Tibial artery (tissue), 4 donors: ENCODE data around the gene TGFBR3.

Experiments used
- DNase-seq, 2 donors: peaks; one replicate each; pipeline ENCODE4 v3.0.0-alpha.2; 2019
- H3K27ac ChIP-seq, 2 donors: fragments of 200-600 bp; sonication (generic) in 1 of 2; 1 replicate in 1 of 2; 2 replicates in 1 of 2; pipeline ENCODE4 v1.5.1; 2018 to 2019; ENCODE audit warnings: mild to moderate bottlenecking in 1 of 2
- H3K27me3 ChIP-seq, 2 donors: fragments of 200-600 bp; sonication (generic) in 1 of 2; one replicate each; pipeline versions ENCODE4 v1.5.1 to v1.6.0; 2016 to 2019
- H3K36me3 ChIP-seq, 3 donors: fragments of 200-600 bp; sonication (generic) in 2 of 3; one replicate each; pipeline ENCODE4 v1.5.1; 2016 to 2019; ENCODE audit warnings: mild to moderate bottlenecking in 2 of 3
- H3K4me1 ChIP-seq, 4 donors: fragments of 200-600 bp; sonication (generic) in 2 of 4; 1 replicate in 3 of 4; 2 replicates in 1 of 4; pipeline ENCODE4 v1.5.1; 2016 to 2019
- H3K4me3 ChIP-seq, 2 donors: fragments of 200-600 bp; sonication (generic) in 1 of 2; 1 replicate in 1 of 2; 2 replicates in 1 of 2; pipeline ENCODE4 v1.5.1; 2018 to 2019; ENCODE audit warnings: mild to moderate bottlenecking in 2 of 2
- H3K9me3 ChIP-seq, 3 donors: fragments of 200-600 bp; sonication (generic) in 1 of 3; one replicate each; pipeline ENCODE4 v1.5.1; 2016 to 2019
- CTCF ChIP-seq, 2 experiments: fragments of 200-600 bp in 1 of 2; fragments of 450-650 bp in 1 of 2; IDR thresholded peaks; one replicate each; pipeline ENCODE4 v1.5.1; 2017 to 2019; ENCODE audit warnings: antibody characterized with exemption in 2 of 2, mild to moderate bottlenecking in 1 of 2, moderate library complexity in 1 of 2
- intact Hi-C: fragments of 100-400 bp; cut with DNase I; formaldehyde crosslinking; loops from one replicate; pipeline ENCODE4 v1.15.0; 2023; ENCODE audit warnings: low total_unique reads

The TGFBR3 gene

GRCh38 chr1:91684481-91685196 is 201.3 kb downstream of the TGFBR3 start:
- Histone ChIP-seq H3K27me3 (no peaks in the 10 kb centered on the region), H3K4me1 (peaks cover 0 to 13% (median 3%) of the 10 kb centered on the region in 4 donors), H3K27ac (no peak overlapping the region), H3K36me3 (peaks cover 8 to 14% (median 11%) of the 10 kb centered on the region in 3 donors), H3K4me3 (no peak overlapping the region), H3K9me3 (no peaks in the 10 kb centered on the region)
- intact Hi-C loops, result no loop called here
- no peak for DNase-seq
- TF ChIP-seq CTCF (IDR thresholded peaks at IDR 0.05), result no peak

- Histone ChIP-seq H3K36me3 (peaks cover 8 to 14% (median 11%) of the 10 kb centered on the region in 3 donors), H3K27ac (no peak overlapping the region), H3K27me3 (no peaks in the 10 kb centered on the region), H3K4me3 (no peak overlapping the region), H3K4me1 (peaks cover 0 to 4% (median under 1%) of the 10 kb centered on the region in 4 donors), H3K9me3 (no peaks in the 10 kb centered on the region)
- no peak for TF ChIP-seq CTCF (IDR thresholded peaks at IDR 0.05)
- no peak for DNase-seq
- intact Hi-C loops, result no loop called here
These were observed 202.4 kb downstream of the TGFBR3 start for GRCh38 chr1:91683598-91683951.

GRCh38 chr1:91682882-91683597 is 202.9 kb downstream of the TGFBR3 start:
- no peak for DNase-seq
- Histone ChIP-seq H3K9me3 (no peaks in the 10 kb centered on the region), H3K36me3 (peaks cover 8 to 14% (median 11%) of the 10 kb centered on the region in 3 donors), H3K27ac (no peak overlapping the region), H3K27me3 (no peaks in the 10 kb centered on the region), H3K4me3 (no peak overlapping the region), H3K4me1 (no peaks in the 10 kb centered on the region)
- TF ChIP-seq CTCF (IDR thresholded peaks at IDR 0.05), result no peak
- intact Hi-C loops, result no loop called here

GRCh38 chr1:91680556-91681155 is 205.3 kb downstream of the TGFBR3 start:
- H3K27ac ChIP-seq, result no peak overlapping the region
- intact Hi-C loops, result no loop called here
- no peak for TF ChIP-seq CTCF (IDR thresholded peaks at IDR 0.05)

GRCh38 chr1:91679446-91679845 is 206.5 kb downstream of the TGFBR3 start:
- Histone ChIP-seq H3K9me3 (no peaks in the 10 kb centered on the region), H3K27ac (no peak overlapping the region), H3K27me3 (no peaks in the 10 kb centered on the region), H3K36me3 (peaks cover 8 to 14% (median 11%) of the 10 kb centered on the region in 3 donors), H3K4me1 (no peaks in the 10 kb centered on the region), H3K4me3 (no peak overlapping the region)
- intact Hi-C loops, result no loop called here
- TF ChIP-seq CTCF (IDR thresholded peaks at IDR 0.05), result no peak
- DNase-seq, result no peak

More at GRCh38 chr1:91680556-91681155, 205.3 kb downstream of the TGFBR3 start:
- Histone ChIP-seq H3K27me3 (no peaks in the 10 kb centered on the region), H3K36me3 (peaks cover 8 to 14% (median 11%) of the 10 kb centered on the region in 3 donors), H3K4me3 (no peak overlapping the region), H3K4me1 (no peaks in the 10 kb centered on the region), H3K9me3 (no peaks in the 10 kb centered on the region)
- no peak for DNase-seq
